NT2/D1 (cell line): ENCODE results near the gene MYO3B.

Experiments used
- SUZ12 ChIP-seq: IDR thresholded peaks from 2 replicates; pipeline ENCODE4 v1.6.1; 2011; ENCODE audit not compliant: insufficient read length, insufficient read depth; ENCODE audit errors: extremely low read depth
- ZNF274 ChIP-seq: IDR thresholded peaks from 2 replicates; pipeline ENCODE4 v1.6.1; 2011; ENCODE audit warnings: mild to moderate bottlenecking, low read depth, low read length

- TF ChIP-seq ZNF274, result no peak
- TF ChIP-seq SUZ12, result no peak
Observed at GRCh38 chr2:170369894-170370293, 191.9 kb downstream of the MYO3B start.
